IgD-negative memory B cell (primary cell): ENCODE data around the gene LRRFIP2. TPM values are rescaled to one million over a fixed set of nuclear protein-coding genes. Genes with fewer than 3 reads are reported as not detected.
"Not testable (repeated sequence)": the region's sequence is repeated elsewhere in the genome, so short reads cannot be mapped to it uniquely, and the experiment has no call there.

Experiments
- H3K27ac Mint-ChIP-seq, 3 donors: one replicate each; pipeline ENCODE4 v1.8.0; 2020 to 2022; ENCODE audit warnings: mild to moderate bottlenecking in 3 of 3, mixed read lengths in 3 of 3, moderate library complexity in 1 of 3
- H3K27me3 Mint-ChIP-seq: one replicate; pipeline ENCODE4 v1.8.0; 2021; ENCODE audit warnings: mixed read lengths
- H3K36me3 Mint-ChIP-seq: one replicate; pipeline ENCODE4 v1.8.0; 2020; ENCODE audit warnings: mild to moderate bottlenecking, mixed read lengths
- H3K4me1 Mint-ChIP-seq, 3 donors: one replicate each; pipeline ENCODE4 v1.8.0; 2020 to 2022; ENCODE audit warnings: mixed read lengths in 3 of 3, mild to moderate bottlenecking in 1 of 3
- H3K4me3 Mint-ChIP-seq, 4 donors: one replicate each; pipeline ENCODE4 v1.8.0; 2020 to 2022; ENCODE audit warnings: mild to moderate bottlenecking in 4 of 4, mixed read lengths in 4 of 4, moderate library complexity in 3 of 4
- H3K9me3 Mint-ChIP-seq, 3 donors: one replicate each; pipeline ENCODE4 v1.8.0; 2020 to 2021; ENCODE audit warnings: mixed read lengths in 3 of 3, mild to moderate bottlenecking in 1 of 3
- polyA plus RNA-seq: library from polyadenylated mRNA; unstranded; fragments of 300-500 nt; fragmentation: Illumina TruSeq; gene quantifications from one replicate; pipeline ENCODE4 v1.2.3, GENCODE V29; 2021

The LRRFIP2 gene
- polyA plus RNA-seq, 1 donor from 2014 or later = 22.0 TPM

- no peak overlapping the region for H3K27ac Mint-ChIP-seq
- no peak overlapping the region for H3K4me3 Mint-ChIP-seq
- H3K27me3 Mint-ChIP-seq = no peaks in the 10 kb centered on the region
- H3K36me3 Mint-ChIP-seq = peaks cover 7% of the 10 kb centered on the region
- peaks cover 14 to 22% (median 19%) of the 10 kb centered on the region in 3 donors for H3K4me1 Mint-ChIP-seq
- H3K9me3 Mint-ChIP-seq = no peaks in the 10 kb centered on the region
Observed at GRCh38 chr3:37170513-37170912, 3.9 kb downstream of the LRRFIP2 start.

GRCh38 chr3:37170060-37170459, 4.3 kb downstream of the LRRFIP2 start:
- H3K9me3 Mint-ChIP-seq = no peaks in the 10 kb centered on the region
- peaks cover 10 to 18% (median 14%) of the 10 kb centered on the region in 3 donors for H3K4me1 Mint-ChIP-seq
- H3K27ac Mint-ChIP-seq = no peak overlapping the region
- H3K36me3 Mint-ChIP-seq = peaks cover 8% of the 10 kb centered on the region
- H3K27me3 Mint-ChIP-seq = no peaks in the 10 kb centered on the region
- H3K4me3 Mint-ChIP-seq = no peak overlapping the region

GRCh38 chr3:37168896-37169295, 5.5 kb downstream of the LRRFIP2 start:
- Mint-ChIP-seq H3K9me3 (no peaks in the 10 kb centered on the region), H3K27me3 (no peaks in the 10 kb centered on the region), H3K36me3 (peaks cover 6% of the 10 kb centered on the region), H3K4me1 (peaks cover 6 to 10% (median 7%) of the 10 kb centered on the region in 3 donors), H3K4me3 (no peak overlapping the region), H3K27ac (no peak overlapping the region)

- Mint-ChIP-seq H3K36me3 (peaks cover 13% of the 10 kb centered on the region), H3K27me3 (no peaks in the 10 kb centered on the region), H3K27ac (no peak overlapping the region), H3K9me3 (no peaks in the 10 kb centered on the region), H3K4me3 (no peak overlapping the region), H3K4me1 (peaks cover 13 to 19% (median 19%) of the 10 kb centered on the region in 3 donors)
Observed at GRCh38 chr3:37163262-37164015, 10.9 kb downstream of the LRRFIP2 start.

- Mint-ChIP-seq H3K9me3 (no peaks in the 10 kb centered on the region), H3K4me1 (peaks cover 16 to 19% (median 19%) of the 10 kb centered on the region in 3 donors), H3K4me3 (peak overlapping the region in 1 of 4 donors; percentile 34), H3K36me3 (peaks cover 13% of the 10 kb centered on the region), H3K27me3 (no peaks in the 10 kb centered on the region), H3K27ac (peak overlapping the region in 1 of 3 donors; percentile 4)
Observed at GRCh38 chr3:37162501-37163245, 11.7 kb downstream of the LRRFIP2 start.

GRCh38 chr3:37161351-37161750, 13.0 kb downstream of the LRRFIP2 start:
- Mint-ChIP-seq H3K36me3 (peaks cover 13% of the 10 kb centered on the region), H3K27me3 (no peaks in the 10 kb centered on the region), H3K27ac (no peak overlapping the region), H3K4me3 (no peak overlapping the region), H3K4me1 (peaks cover 16 to 21% (median 19%) of the 10 kb centered on the region in 3 donors), H3K9me3 (no peaks in the 10 kb centered on the region)

GRCh38 chr3:37155782-37156181, 18.6 kb downstream of the LRRFIP2 start:
- peaks cover 13% of the 10 kb centered on the region for H3K36me3 Mint-ChIP-seq
- H3K4me1 Mint-ChIP-seq = peaks cover 5 to 10% (median 10%) of the 10 kb centered on the region in 3 donors
- no peaks in the 10 kb centered on the region for H3K27me3 Mint-ChIP-seq
- H3K9me3 Mint-ChIP-seq = no peaks in the 10 kb centered on the region
- no peak overlapping the region for H3K4me3 Mint-ChIP-seq
- no peak overlapping the region for H3K27ac Mint-ChIP-seq

GRCh38 chr3:37154668-37155314, 19.6 kb downstream of the LRRFIP2 start:
- no peak overlapping the region for H3K27ac Mint-ChIP-seq
- H3K4me1 Mint-ChIP-seq = peaks cover 5 to 10% (median 10%) of the 10 kb centered on the region in 3 donors
- H3K27me3 Mint-ChIP-seq = no peaks in the 10 kb centered on the region
- H3K36me3 Mint-ChIP-seq = peaks cover 11% of the 10 kb centered on the region
- H3K4me3 Mint-ChIP-seq = peak overlapping the region in 1 of 4 donors; percentile 22
- H3K9me3 Mint-ChIP-seq = no peaks in the 10 kb centered on the region

GRCh38 chr3:37150621-37151020, 23.8 kb downstream of the LRRFIP2 start:
- H3K27me3 Mint-ChIP-seq = no peaks in the 10 kb centered on the region
- H3K36me3 Mint-ChIP-seq = peaks cover 22% of the 10 kb centered on the region
- H3K4me3 Mint-ChIP-seq = no peak overlapping the region
- H3K9me3 Mint-ChIP-seq = no peaks in the 10 kb centered on the region
- peaks cover 17 to 31% (median 29%) of the 10 kb centered on the region in 3 donors for H3K4me1 Mint-ChIP-seq
- no peak overlapping the region for H3K27ac Mint-ChIP-seq

- peaks cover 26 to 36% (median 29%) of the 10 kb centered on the region in 3 donors for H3K4me1 Mint-ChIP-seq
- no peaks in the 10 kb centered on the region for H3K9me3 Mint-ChIP-seq
- H3K4me3 Mint-ChIP-seq = no peak overlapping the region
- H3K36me3 Mint-ChIP-seq = peaks cover 22% of the 10 kb centered on the region
- no peak overlapping the region for H3K27ac Mint-ChIP-seq
- no peaks in the 10 kb centered on the region for H3K27me3 Mint-ChIP-seq
Observed at GRCh38 chr3:37149257-37149656, 25.1 kb downstream of the LRRFIP2 start.

- H3K36me3 Mint-ChIP-seq = peaks cover 18% of the 10 kb centered on the region
Observed at GRCh38 chr3:37148208-37148607, 26.2 kb downstream of the LRRFIP2 start.

GRCh38 chr3:37147666-37148065, 26.7 kb downstream of the LRRFIP2 start:
- H3K4me3 Mint-ChIP-seq = peak overlapping the region in 2 of 4 donors; percentile 77 to 78
- peaks cover 21% of the 10 kb centered on the region for H3K36me3 Mint-ChIP-seq

More at GRCh38 chr3:37148208-37148607, 26.2 kb downstream of the LRRFIP2 start:
- H3K27ac Mint-ChIP-seq = no peak overlapping the region
- no peaks in the 10 kb centered on the region for H3K9me3 Mint-ChIP-seq
- H3K4me3 Mint-ChIP-seq = no peak overlapping the region
- H3K27me3 Mint-ChIP-seq = no peaks in the 10 kb centered on the region
- H3K4me1 Mint-ChIP-seq = peaks cover 24 to 36% (median 29%) of the 10 kb centered on the region in 3 donors

GRCh38 chr3:37146927-37147326, 27.5 kb downstream of the LRRFIP2 start:
- H3K27ac Mint-ChIP-seq, H3K9me3 Mint-ChIP-seq, H3K27me3 Mint-ChIP-seq: not testable (repeated sequence)
- Mint-ChIP-seq H3K4me1 (peaks cover 24 to 36% (median 29%) of the 10 kb centered on the region in 3 donors), H3K4me3 (peak overlapping the region in 3 of 4 donors; percentile 12 to 74 (median 26)), H3K36me3 (peaks cover 20% of the 10 kb centered on the region)

More at GRCh38 chr3:37147666-37148065, 26.7 kb downstream of the LRRFIP2 start:
- Mint-ChIP-seq H3K4me1 (peaks cover 24 to 36% (median 29%) of the 10 kb centered on the region in 3 donors), H3K27ac (no peak overlapping the region), H3K27me3 (no peaks in the 10 kb centered on the region), H3K9me3 (no peaks in the 10 kb centered on the region)

- Mint-ChIP-seq H3K27ac (peak overlapping the region in 2 of 3 donors; percentile 63 to 68), H3K4me1 (peaks cover 24 to 36% (median 29%) of the 10 kb centered on the region in 3 donors), H3K4me3 (peak overlapping the region in 1 of 4 donors; percentile 65), H3K9me3 (no peaks in the 10 kb centered on the region), H3K27me3 (no peaks in the 10 kb centered on the region), H3K36me3 (peaks cover 16% of the 10 kb centered on the region)
Observed at GRCh38 chr3:37145611-37146010, 28.8 kb downstream of the LRRFIP2 start.

GRCh38 chr3:37144806-37145205, 29.6 kb downstream of the LRRFIP2 start:
- Mint-ChIP-seq H3K27ac (peak overlapping the region; percentile 68 to 85 (median 72)), H3K9me3 (no peaks in the 10 kb centered on the region), H3K27me3 (no peaks in the 10 kb centered on the region), H3K36me3 (peaks cover 16% of the 10 kb centered on the region), H3K4me1 (peaks cover 24 to 36% (median 29%) of the 10 kb centered on the region in 3 donors), H3K4me3 (peak overlapping the region in 1 of 4 donors; percentile 77)
